CD4-positive, alpha-beta T cell treated with Interleukin-12 subunit alpha and Interleukin-12 subunit beta, for 1 hour (primary cell): ENCODE data around the gene LMTK3.

Experiments
- DNase-seq: peaks from one replicate; pipeline ENCODE4 v3.0.0-alpha.2; 2020

Gene LMTK3

GRCh38 chr19:48443731-48444128, 67.9 kb downstream of the LMTK3 start:
- DNase-seq = peak; percentile 17

GRCh38 chr19:48443256-48443655, 68.4 kb downstream of the LMTK3 start:
- DNase-seq = peak; percentile 13

- no peak for DNase-seq
These were observed 69.3 kb downstream of the LMTK3 start for GRCh38 chr19:48442116-48443035.

- no peak for DNase-seq
These were observed 70.1 kb downstream of the LMTK3 start for GRCh38 chr19:48441360-48442050.

- no peak for DNase-seq
These were observed 75.0 kb downstream of the LMTK3 start for GRCh38 chr19:48436586-48436985.
